GM19193 (cell line): ENCODE data around the gene VIL1.

Source experiments
- POLR2A ChIP-seq: IDR thresholded peaks from 4 replicates; pipeline ENCODE4 v1.6.1; 2011; ENCODE audit not compliant: insufficient read depth, insufficient read length; ENCODE audit errors: extremely low read depth

The VIL1 gene

DNA sequence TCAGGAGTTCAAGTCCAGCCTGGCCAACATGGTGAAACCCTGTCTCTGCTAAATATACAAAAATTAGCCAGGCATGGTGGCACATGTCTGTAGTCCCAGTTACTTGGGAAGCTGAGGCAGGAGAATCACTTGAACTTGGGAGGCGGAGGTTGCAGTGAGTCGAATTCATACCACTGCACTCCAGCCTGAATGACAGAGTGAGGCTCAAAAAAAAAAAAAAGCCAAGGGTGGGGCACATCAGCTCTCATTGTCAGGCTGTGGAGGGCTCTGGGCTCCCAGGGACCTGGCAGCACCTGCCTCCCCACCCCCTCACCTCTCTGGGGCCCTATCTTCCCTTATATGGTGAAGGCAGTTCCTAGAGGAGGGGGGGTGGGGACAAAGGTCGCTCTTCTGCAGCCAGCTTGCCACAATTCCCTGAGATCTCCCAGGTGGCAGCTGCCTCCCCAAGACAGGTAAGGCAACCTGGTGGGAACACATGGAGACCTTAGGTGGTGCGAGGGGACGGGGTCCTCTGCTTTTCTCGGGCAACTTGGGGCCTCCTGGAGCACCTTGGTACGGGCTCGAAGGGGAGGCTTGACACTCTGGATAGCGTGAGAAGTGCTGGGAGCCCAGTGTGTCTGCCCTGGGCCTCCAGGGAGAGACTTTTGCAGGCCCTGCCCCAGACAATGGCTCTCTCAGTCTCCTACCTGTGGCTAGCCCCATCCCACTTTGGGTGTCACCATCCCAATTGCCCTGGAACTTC is at the start of gene VIL1:
Gene VIL1, plus strand, starts transcription at position 407 of the 742 bp plus-strand sequence. CDS start 4,656 bp downstream, outside the sequence.
- no peak for TF ChIP-seq POLR2A

DNA sequence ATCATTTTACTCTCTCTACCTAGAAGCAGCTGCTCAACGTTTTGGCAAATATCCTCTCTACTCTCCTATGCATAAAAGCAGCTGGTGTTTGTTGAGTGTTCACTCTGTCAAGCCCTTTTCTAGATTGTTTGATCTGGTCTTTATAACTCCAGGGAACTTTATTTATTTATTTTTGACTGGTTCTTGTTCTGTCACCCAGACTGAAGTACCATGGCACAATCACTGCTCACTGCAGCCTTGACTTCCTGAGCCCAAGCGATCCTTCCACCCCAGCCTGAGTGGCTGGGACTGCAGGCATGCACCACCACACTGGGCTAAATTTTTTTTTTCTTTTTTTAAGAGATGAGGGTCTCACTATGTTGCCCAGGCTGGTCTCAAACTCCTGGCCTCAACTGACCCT is 49.6 kb upstream of the VIL1 start:
- TF ChIP-seq POLR2A = no peak

DNA sequence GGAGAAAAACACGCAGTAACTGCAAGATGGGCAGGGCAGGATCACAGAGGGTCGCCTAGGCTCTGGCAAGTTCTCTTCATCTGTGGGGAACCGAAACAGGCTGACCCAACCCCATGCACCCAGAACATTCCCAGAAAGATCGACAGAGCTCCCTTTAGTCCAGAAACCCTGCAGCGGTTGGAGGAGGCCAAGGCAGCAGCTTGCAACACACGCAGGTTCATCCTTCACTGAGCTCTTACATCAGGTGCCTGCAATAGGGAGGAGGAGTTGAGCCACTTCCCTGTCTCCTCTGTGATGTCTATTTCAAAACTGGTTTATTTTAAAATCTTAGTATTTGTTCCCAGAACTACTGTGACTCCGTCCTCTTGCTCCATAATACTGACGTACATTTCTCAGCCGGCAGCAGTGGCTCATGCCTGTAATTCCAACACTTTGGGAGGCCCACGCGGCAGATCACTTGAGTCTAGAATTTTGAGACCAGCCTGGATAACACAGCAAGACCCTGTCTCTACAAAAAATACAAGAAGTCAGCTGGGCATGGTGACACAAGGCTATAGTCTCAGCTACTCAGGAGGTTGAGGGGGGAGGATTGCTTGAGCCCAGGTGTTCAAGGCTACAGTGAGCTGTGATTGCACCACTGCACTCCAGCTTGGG is 48.4 kb upstream of the VIL1 start:
- TF ChIP-seq POLR2A = no peak

DNA sequence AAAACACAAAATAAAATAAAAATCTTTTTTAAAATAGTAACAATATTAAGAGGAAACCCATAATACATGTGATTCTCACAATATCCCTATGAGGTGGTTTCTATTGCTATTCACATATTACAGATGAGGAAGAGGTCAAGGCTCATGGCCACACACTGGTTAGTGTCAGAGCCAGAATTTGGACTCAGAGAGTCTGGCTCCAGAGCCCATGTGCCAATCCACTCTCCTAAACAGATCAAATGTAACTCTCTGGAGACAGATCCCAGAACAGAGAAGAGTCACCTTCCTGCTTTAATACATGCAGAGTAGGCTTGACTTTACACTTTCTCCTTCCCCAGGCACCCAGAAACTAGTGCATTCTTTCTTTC is 47.0 kb upstream of the VIL1 start:
- no peak for TF ChIP-seq POLR2A

DNA sequence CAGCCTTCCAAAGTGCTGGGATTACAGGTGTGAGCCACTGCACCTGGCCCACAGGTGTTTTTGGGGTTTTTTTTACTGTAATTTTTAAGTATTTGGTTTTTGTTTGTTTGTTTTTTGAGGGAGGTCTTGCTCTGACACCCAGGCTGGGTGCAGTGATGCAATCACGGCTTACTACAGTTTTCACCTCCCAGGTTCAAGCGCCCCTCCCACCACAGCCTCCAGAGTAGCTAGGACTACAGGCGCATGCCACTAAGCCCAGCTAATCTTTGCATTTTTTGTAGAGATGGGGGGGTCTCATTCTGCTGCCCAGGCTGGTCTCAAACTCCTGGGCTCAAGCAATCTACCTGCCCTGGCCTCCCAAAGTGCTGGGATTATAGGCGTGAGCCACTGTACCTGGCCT is 44.1 kb upstream of the VIL1 start:
- TF ChIP-seq POLR2A = no peak

DNA sequence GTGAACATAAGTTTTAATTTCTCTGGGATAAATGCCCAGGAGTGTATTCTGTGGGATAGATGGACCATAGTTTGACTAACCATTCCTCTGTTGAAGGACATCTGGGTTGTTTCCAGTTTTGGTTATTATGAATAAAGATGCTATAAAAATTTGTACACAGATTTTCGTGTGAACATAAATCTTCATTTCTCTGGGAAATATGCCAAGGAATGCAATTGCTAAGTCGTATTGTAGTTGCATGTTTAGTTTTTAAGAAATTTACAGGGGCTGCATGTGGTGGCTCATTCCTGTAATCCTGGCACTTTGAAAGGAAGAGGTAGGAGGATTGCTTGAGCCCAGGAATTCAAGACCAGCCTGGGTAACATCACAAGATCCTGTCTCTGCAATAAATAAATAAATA is 43.7 kb upstream of the VIL1 start:
- no peak for TF ChIP-seq POLR2A

DNA sequence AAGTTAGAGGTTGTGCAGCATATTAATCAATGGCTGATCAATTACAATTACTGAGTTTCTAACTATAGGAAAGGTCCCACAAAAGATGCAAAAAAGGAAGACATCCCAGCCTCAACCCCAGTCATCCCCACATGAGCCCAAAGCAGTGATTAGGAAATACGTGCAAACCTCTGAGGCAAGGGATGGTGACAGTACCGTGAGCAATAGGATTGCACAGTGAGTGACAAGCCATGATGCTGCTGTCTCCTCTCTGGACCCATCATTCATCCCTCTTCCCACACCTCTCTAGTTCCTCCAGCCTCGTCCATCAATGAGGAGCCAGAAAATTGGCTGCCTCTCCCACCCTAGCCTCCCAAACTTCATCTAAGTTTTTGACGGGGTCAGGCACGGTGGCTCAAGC is 40.9 kb upstream of the VIL1 start:
- TF ChIP-seq POLR2A = no peak

DNA sequence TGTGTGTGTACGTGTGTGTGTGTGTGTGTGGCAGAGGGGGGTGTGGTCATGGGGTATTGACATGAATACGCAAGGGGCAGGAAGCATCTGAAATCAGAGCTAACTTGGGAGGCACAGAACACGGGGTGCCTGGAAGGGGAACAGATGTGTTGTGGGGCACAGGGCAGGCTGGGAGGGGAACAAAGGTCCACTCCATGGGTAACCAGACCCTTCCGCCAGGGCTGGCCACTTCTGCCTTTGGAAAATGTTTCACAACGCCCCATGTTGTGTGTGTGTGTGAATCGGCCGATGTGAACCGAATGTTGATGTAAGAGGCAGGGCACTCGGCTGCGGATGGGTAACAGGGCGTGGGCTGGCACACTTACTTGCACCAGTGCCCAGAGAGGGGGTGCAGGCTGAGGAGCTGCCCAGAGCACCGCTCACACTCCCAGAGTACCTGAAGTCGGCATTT is 37.0 kb upstream of the VIL1 start, which contains the start of gene SLC11A1:
Gene SLC11A1, plus strand, starts transcription at position 358 of the 451 bp plus-strand sequence. CDS start 96 bp downstream, outside the sequence.
- TF ChIP-seq POLR2A = no peak

DNA sequence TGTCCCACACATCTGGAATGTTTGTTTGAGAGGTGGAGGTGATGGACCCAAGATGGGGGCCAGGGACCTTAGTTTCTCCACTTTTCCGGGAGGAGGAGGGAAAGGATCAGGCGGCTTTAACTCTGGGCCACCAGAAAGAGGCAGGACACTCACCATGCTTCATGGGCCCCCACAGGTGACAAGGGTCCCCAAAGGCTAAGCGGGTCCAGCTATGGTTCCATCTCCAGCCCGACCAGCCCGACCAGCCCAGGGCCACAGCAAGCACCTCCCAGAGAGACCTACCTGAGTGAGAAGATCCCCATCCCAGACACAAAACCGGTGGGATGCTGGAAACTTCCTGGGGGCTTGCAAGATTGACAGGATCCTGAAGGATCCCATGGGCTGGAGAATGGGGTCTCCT is 36.1 kb upstream of the VIL1 start:
- no peak for TF ChIP-seq POLR2A

DNA sequence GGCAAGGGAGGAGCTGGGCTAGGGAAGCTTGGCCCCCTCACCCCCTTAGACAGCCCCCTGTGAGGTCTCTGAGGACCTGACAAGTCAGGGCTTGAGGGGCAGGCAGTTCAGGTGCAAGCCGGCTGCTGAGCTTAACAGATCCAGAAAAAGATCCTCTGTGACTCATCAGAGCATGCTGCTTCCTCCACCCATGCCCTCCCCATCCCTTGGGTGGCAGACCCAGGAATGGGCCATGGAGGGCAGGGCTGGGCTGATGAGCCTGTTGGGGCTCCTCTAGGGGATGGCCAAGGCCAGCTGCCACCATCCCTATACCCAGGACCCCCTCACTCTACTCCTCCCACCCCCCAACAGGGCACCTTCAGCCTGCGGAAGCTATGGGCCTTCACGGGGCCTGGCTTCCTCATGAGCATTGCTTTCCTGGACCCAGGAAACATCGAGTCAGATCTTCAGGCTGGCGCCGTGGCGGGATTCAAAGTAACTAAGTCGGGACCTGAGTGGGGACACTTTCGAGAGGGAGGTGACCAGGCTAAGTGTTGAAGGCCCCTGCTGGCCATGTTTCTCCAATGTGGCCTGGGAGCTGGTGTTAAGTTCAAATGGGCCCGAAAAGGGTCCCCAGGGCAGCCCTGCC is 34.9 kb upstream of the VIL1 start:
- no peak for TF ChIP-seq POLR2A

DNA sequence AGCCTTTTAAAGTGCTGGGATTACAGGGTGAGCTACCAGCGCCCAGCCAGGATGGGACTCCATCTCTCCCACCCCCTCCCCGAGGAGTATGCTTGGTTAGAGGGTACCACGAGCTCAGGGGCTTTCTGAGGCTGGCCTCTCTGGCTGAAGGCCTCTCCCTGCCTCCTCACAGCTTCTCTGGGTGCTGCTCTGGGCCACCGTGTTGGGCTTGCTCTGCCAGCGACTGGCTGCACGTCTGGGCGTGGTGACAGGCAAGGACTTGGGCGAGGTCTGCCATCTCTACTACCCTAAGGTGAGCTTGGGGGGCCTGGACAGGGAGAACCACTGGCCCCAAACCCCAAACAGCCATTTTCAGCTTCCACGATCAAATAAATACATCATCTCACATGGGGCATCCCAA is 33.9 kb upstream of the VIL1 start:
- no peak for TF ChIP-seq POLR2A

DNA sequence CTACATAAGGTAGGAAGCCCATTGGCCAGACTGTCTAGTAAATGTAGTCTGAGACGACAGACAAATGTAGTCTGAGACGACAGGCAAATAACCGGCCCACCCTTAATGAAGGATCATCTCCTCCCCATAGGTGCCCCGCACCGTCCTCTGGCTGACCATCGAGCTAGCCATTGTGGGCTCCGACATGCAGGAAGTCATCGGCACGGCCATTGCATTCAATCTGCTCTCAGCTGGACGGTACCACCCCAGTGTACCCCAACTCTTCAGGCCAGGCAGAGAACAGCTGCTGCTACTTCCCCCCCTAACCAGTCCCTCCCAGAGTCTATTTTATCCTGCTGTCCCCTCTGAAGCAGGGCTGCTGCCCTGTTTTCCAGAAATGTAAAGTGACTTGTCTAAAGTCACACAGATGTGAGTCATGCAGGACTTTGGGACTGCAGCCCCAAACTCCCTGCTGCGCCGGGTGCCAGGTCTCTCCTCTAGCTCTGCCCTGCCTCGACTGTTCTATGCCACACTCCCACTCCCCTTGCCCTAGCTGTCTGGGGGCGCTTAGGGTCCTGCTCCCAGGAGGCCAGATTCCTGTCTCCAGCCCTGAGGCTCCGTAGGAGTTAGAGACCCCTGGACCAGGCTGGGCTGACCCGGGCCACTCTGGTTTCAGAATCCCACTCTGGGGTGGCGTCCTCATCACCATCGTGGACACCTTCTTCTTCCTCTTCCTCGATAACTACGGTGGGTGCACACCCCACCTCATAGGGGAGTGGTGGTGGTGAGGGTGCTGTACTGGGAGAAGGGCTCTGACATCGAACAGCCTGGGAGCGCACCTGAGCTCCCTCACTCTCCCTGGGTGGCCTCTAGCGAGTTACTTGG is 32.2 kb upstream of the VIL1 start:
- no peak for TF ChIP-seq POLR2A

DNA sequence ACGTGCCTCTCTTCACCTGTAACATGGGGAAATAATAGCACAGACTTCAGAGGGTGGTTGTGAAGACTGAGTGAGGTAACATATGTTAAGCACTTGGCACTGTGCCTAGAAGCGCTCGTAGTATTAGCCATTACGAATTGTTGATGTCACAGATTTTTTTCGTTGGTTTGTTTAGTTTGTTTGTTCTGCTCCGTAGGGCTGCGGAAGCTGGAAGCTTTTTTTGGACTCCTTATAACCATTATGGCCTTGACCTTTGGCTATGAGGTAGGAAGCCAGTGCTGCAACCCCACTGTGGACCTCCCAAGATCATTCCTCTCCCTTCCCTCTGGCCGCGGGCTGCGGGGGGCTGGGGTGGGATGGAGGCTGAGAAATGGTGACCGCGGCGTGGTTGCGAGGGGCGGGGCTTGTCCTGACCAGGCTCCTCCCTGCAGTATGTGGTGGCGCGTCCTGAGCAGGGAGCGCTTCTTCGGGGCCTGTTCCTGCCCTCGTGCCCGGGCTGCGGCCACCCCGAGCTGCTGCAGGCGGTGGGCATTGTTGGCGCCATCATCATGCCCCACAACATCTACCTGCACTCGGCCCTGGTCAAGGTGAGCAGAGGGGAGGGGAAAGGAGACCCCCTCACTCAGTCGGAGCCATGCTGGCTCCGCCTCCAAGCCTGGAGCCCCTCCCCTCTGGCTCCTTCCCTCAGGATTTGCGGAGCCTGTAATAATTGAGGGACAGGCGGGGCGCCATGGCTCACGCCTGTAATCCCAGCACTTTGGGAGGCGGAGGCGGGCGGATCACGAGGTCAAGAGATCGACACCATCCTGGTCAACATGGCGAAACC is 31.3 kb upstream of the VIL1 start:
- no peak for TF ChIP-seq POLR2A
